HepG2 (cell line): Measurements from ENCODE around the gene CDH8. TPM values are rescaled to one million over a fixed set of nuclear protein-coding genes. Genes with fewer than 3 reads are reported as not detected.
A peak's percentile ranks its signal among the peaks of the same experiment; 100 is the strongest.

Source experiments
- ATAC-seq: fragments of 200-7000 bp; cut with Tn5 transposase; 3 replicates; pipeline ENCODE4 v1.9.1; 2020; ENCODE audit warnings: mild to moderate bottlenecking, moderate library complexity
- BruUV-seq: library from RNA; stranded (reverse); fragments of 400-500 nt; replicated peaks from 2 replicates; lab custom pipeline; 2021; lab: Mats Ljungman, UMichigan
- CTCF ChIA-PET: fragments of 300-600 bp; formaldehyde crosslinking; extraction: SDS; loops from one replicate; lab custom pipeline; 2021; ENCODE audit warnings: low total read pairs, inconsistent platforms, low intra/inter-chr PET ratio; lab: Yijun Ruan, JAX
- POLR2A ChIA-PET: fragments of 350-600 bp; sonication (Branson Sonifier 250); formaldehyde crosslinking; loops from one replicate; lab custom pipeline; 2020; ENCODE audit warnings: antibody characterized with exemption, inconsistent platforms; lab: Yijun Ruan, JAX
- DNase-seq: peaks from one replicate; pipeline ENCODE4 v3.0.0-alpha.2; 2015; ENCODE audit warnings: low spot score
- FAIRE-seq: peaks from 3 replicates; lab custom pipeline; 2011; peaks lifted over from hg19 to GRCh38; lab: Jason Lieb, UNC
- H2AFZ ChIP-seq: one replicate; pipeline ENCODE4 v1.6.1; 2011; ENCODE audit warnings: low read length, inconsistent platforms
- H3K27ac ChIP-seq: fragments of 300-600 bp; 3 replicates; pipeline ENCODE4 v1.8.0; 2011; ENCODE audit warnings: mixed run types, mild to moderate bottlenecking, mixed read lengths, low read length, inconsistent platforms; ENCODE audit not compliant: insufficient read depth; ENCODE audit errors: extremely low read length
- H3K27me3 ChIP-seq, 2 experiments: fragments of 200-600 bp in 1 of 2; 2 replicates in 1 of 2; 3 replicates in 1 of 2; pipeline versions ENCODE4 v1.6.0 to v1.8.0; 2011; ENCODE audit warnings: low read length in 2 of 2, mild to moderate bottlenecking in 2 of 2, moderate library complexity in 2 of 2, inconsistent platforms in 1 of 2; ENCODE audit not compliant: insufficient read depth in 2 of 2, control insufficient read depth in 1 of 2
- H3K36me3 ChIP-seq, 2 experiments: fragments of 200-600 bp in 1 of 2; replicated peaks in 1 of 2; 2 replicates in 1 of 2; 3 replicates in 1 of 2; pipeline versions ENCODE4 v1.5.1 to v1.8.0; 2011; ENCODE audit warnings: low read length in 2 of 2, inconsistent platforms in 1 of 2; ENCODE audit not compliant: insufficient read depth in 2 of 2, control insufficient read depth in 1 of 2
- H3K4me1 ChIP-seq: 2 replicates; pipeline ENCODE4 v1.5.1; 2012; ENCODE audit warnings: low read length, inconsistent platforms; ENCODE audit not compliant: insufficient read depth
- H3K4me2 ChIP-seq: 2 replicates; pipeline ENCODE4 v1.6.0; 2011; ENCODE audit warnings: low read depth, low read length, inconsistent platforms
- H3K4me3 ChIP-seq, 3 experiments: fragments of 200-600 bp in 1 of 3; sonication (generic), shearing (Covaris generic) in 1 of 3; replicated peaks in 1 of 3; 2 replicates each; pipeline ENCODE4 v1.5.1; 2011 to 2016; ENCODE audit warnings: low read length in 3 of 3, inconsistent platforms in 2 of 3, low read depth in 2 of 3, mild to moderate bottlenecking in 2 of 3, control low read depth in 1 of 3, mixed read lengths in 1 of 3; ENCODE audit not compliant: insufficient read depth in 1 of 3
- H3K79me2 ChIP-seq: one replicate; pipeline ENCODE4 v1.6.1; 2011; ENCODE audit warnings: low read length, inconsistent platforms; ENCODE audit not compliant: insufficient read depth
- H3K9ac ChIP-seq: 2 replicates; pipeline ENCODE4 v1.6.0; 2011; ENCODE audit warnings: mild to moderate bottlenecking, low read depth, low read length, inconsistent platforms; ENCODE audit not compliant: insufficient read depth
- H3K9me3 ChIP-seq: 2 replicates; pipeline ENCODE4 v1.5.1; 2012; ENCODE audit warnings: mild to moderate bottlenecking, low read length
- H4K20me1 ChIP-seq: 2 replicates; pipeline ENCODE4 v1.6.0; 2011; ENCODE audit warnings: inconsistent platforms, mild to moderate bottlenecking, low read length, moderate library complexity; ENCODE audit not compliant: insufficient read depth
- CSRNP1 ChIP-seq: sonication (generic); formaldehyde crosslinking; IDR thresholded peaks from 2 replicates; pipeline ENCODE4 v1.8.1; 2023; ENCODE audit warnings: mild to moderate bottlenecking, missing genetic modification reagents
- ELF4 ChIP-seq: sonication (generic); formaldehyde crosslinking; IDR thresholded peaks from 2 replicates; pipeline ENCODE4 v1.5.0; 2020; ENCODE audit warnings: missing genetic modification reagents, mild to moderate bottlenecking, moderate library complexity, borderline replicate concordance
- HNRNPH1 ChIP-seq: fragments of 200-400 bp; formaldehyde crosslinking; optimal IDR thresholded peaks from 2 replicates; pipeline ENCODE3; 2017; ENCODE audit warnings: mild to moderate bottlenecking, low read depth, low read length
- HNRNPK ChIP-seq: fragments of 200-400 bp; formaldehyde crosslinking; IDR thresholded peaks from 2 replicates; pipeline ENCODE4 v1.6.1; 2018; ENCODE audit warnings: low read length, low read depth, moderate library complexity, mild to moderate bottlenecking; ENCODE audit not compliant: poor library complexity, severe bottlenecking
- PCBP1 ChIP-seq: fragments of 200-400 bp; formaldehyde crosslinking; IDR thresholded peaks from 2 replicates; pipeline ENCODE4 v1.6.1; 2017; ENCODE audit warnings: mild to moderate bottlenecking, low read depth, low read length, borderline replicate concordance
- PCBP2 ChIP-seq: fragments of 200-400 bp; formaldehyde crosslinking; optimal IDR thresholded peaks from 2 replicates; pipeline ENCODE3; 2018; ENCODE audit warnings: low read length, low read depth; ENCODE audit not compliant: poor library complexity, severe bottlenecking
- SRSF1 ChIP-seq: fragments of 200-400 bp; formaldehyde crosslinking; optimal IDR thresholded peaks from 2 replicates; pipeline ENCODE3; 2017; ENCODE audit warnings: mild to moderate bottlenecking, low read depth, low read length, moderate library complexity
- ZBTB42 ChIP-seq: sonication (generic); formaldehyde crosslinking; IDR thresholded peaks from 2 replicates; pipeline ENCODE4 v1.5.0; 2020; ENCODE audit warnings: mild to moderate bottlenecking, missing genetic modification reagents
- ZBTB7A ChIP-seq: sonication (generic); formaldehyde crosslinking; IDR thresholded peaks from 2 replicates; pipeline ENCODE4 v1.8.0; 2022; ENCODE audit warnings: mild to moderate bottlenecking, missing genetic modification reagents
- WGBS: methylation state at CpG from one replicate; pipeline ENCODE4 v1.1.6; 2017; ENCODE audit warnings: low lambda C conversion rate; 5-methylcytosine and 5-hydroxymethylcytosine counted together
- in situ Hi-C: cut with HindIII; loops from 2 replicates; pipeline ENCODE4 v1.10.0; 2017; ENCODE audit warnings: low pct_unique_long_range_greater_than_20kb; ENCODE audit not compliant: extremely low pct_ligation_motif_present
- intact Hi-C: fragments of 100-400 bp; cut with micrococcal nuclease; formaldehyde crosslinking; loops from one replicate; pipeline ENCODE4 v1.10.0; 2022; ENCODE audit not compliant: unreplicated experiment
- polyA plus RNA-seq, 8 experiments: library from polyadenylated mRNA; depleted of rRNA in 3 of 8; stranded (reverse) in 7 of 8; unstranded in 1 of 8; fragments of >200 nt; fragmentation: Illumina TruSeq in 4 of 8; extraction: Trizol in 4 of 8; gene quantifications; 2 replicates each; pipeline versions ENCODE4 v1.2.1 to v1.2.3, GENCODE V29; 2011 to 2016; ENCODE audit warnings: low read depth in 4 of 8, missing spikeins in 1 of 8, mixed read lengths in 1 of 8; ENCODE audit not compliant: insufficient read depth in 1 of 8
- total RNA-seq, 5 experiments: library from RNA; depleted of rRNA; stranded (reverse); fragments of >200 nt; fragmentation: Illumina TruSeq; extraction: Trizol; gene quantifications; 2 replicates each; pipeline ENCODE4 v1.2.3, GENCODE V29; 2016; ENCODE audit warnings: low read depth in 1 of 5
- TF ChIP-seq, protein P1 (sequence below): sonication (generic); formaldehyde crosslinking; IDR thresholded peaks from 2 replicates; pipeline ENCODE4 v1.4.0; 2020; ENCODE audit warnings: missing genetic modification reagents
- TF ChIP-seq, protein P2 (sequence below): sonication (generic); formaldehyde crosslinking; IDR thresholded peaks from 2 replicates; pipeline ENCODE4 v1.4.0; 2020; ENCODE audit warnings: missing genetic modification reagents

Gene CDH8
- total and polyA plus RNA-seq, 2 of the 13 experiments (the other 11 are each of a cell fraction or from before 2014, with no cell fraction given): not detected

GRCh38 chr16:61611847-61612491, 424.3 kb downstream of the CDH8 start:
- H3K4me3 ChIP-seq: no peak overlapping the region
- no peaks in the 10 kb centered on the region for H4K20me1 ChIP-seq
- no peak for DNase-seq
- H3K9me3 ChIP-seq: peaks cover 19% of the 10 kb centered on the region; the same call in 1 of the 2 replicates
- no TSS peak for BruUV-seq
- H3K27ac ChIP-seq: no peak overlapping the region
- intact Hi-C loops: no loop called here
- TF ChIP-seq ZBTB42 (CRISPR knock-in tag) (no peak), PCBP2 (peak; percentile 53), HNRNPK (peak; percentile 97), ELF4 (CRISPR knock-in tag) (no peak), PCBP1 (0 out of 2 replicates have a peak, but pooled peaks have one; percentile 41)
- TF ChIP-seq, all 625 proteins: peak for 3
- H2AFZ ChIP-seq: no peak overlapping the region
- WGBS: 2% methylated on average over 4 of the region's 4 CpGs
- no peaks in the 10 kb centered on the region for H3K4me1 ChIP-seq
- no peak overlapping the region for H3K9ac ChIP-seq
- no peaks in the 10 kb centered on the region for H3K36me3 ChIP-seq
- CTCF ChIA-PET: no interaction called here
- in situ Hi-C loops: no loop called here
- no peaks in the 10 kb centered on the region for H3K79me2 ChIP-seq
- FAIRE-seq (no peak), ATAC-seq (no peak)
- no peaks in the 10 kb centered on the region for H3K27me3 ChIP-seq
- H3K4me2 ChIP-seq: no peak overlapping the region
- POLR2A ChIA-PET: no interaction called here

- in situ Hi-C loops (no loop called here), intact Hi-C loops (no loop called here)
- ChIA-PET POLR2A (no interaction called here), CTCF (no interaction called here)
- no peak overlapping the region for H3K4me3 ChIP-seq
- H2AFZ ChIP-seq: no peak overlapping the region
- ATAC-seq (no peak), FAIRE-seq (no peak), DNase-seq (no peak)
- H4K20me1 ChIP-seq: no peaks in the 10 kb centered on the region
- no peak overlapping the region for H3K4me2 ChIP-seq
- 3% methylated on average over 1 of the region's 1 CpG for WGBS
- no peaks in the 10 kb centered on the region for H3K4me1 ChIP-seq
- no peaks in the 10 kb centered on the region for H3K79me2 ChIP-seq
- H3K36me3 ChIP-seq: no peaks in the 10 kb centered on the region
- H3K9me3 ChIP-seq: peaks cover 34% of the 10 kb centered on the region
- H3K27ac ChIP-seq: no peak overlapping the region
- no peaks in the 10 kb centered on the region for H3K27me3 ChIP-seq
- no TSS peak for BruUV-seq
- no peak overlapping the region for H3K9ac ChIP-seq
- TF ChIP-seq CSRNP1 (CRISPR knock-in tag): no peak
- no peak for TF ChIP-seq SRSF1
- TF ChIP-seq ZBTB7A (CRISPR knock-in tag): no peak
- no peak for TF ChIP-seq HNRNPH1
- TF ChIP-seq, protein P1, sequence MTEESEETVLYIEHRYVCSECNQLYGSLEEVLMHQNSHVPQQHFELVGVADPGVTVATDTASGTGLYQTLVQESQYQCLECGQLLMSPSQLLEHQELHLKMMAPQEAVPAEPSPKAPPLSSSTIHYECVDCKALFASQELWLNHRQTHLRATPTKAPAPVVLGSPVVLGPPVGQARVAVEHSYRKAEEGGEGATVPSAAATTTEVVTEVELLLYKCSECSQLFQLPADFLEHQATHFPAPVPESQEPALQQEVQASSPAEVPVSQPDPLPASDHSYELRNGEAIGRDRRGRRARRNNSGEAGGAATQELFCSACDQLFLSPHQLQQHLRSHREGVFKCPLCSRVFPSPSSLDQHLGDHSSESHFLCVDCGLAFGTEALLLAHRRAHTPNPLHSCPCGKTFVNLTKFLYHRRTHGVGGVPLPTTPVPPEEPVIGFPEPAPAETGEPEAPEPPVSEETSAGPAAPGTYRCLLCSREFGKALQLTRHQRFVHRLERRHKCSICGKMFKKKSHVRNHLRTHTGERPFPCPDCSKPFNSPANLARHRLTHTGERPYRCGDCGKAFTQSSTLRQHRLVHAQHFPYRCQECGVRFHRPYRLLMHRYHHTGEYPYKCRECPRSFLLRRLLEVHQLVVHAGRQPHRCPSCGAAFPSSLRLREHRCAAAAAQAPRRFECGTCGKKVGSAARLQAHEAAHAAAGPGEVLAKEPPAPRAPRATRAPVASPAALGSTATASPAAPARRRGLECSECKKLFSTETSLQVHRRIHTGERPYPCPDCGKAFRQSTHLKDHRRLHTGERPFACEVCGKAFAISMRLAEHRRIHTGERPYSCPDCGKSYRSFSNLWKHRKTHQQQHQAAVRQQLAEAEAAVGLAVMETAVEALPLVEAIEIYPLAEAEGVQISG (CRISPR knock-in tag): no peak
- TF ChIP-seq, protein P2, sequence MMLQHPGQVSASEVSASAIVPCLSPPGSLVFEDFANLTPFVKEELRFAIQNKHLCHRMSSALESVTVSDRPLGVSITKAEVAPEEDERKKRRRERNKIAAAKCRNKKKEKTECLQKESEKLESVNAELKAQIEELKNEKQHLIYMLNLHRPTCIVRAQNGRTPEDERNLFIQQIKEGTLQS (CRISPR knock-in tag): no peak
Measured at GRCh38 chr16:61606581-61606980, 429.7 kb downstream of the CDH8 start.
